GM19455 (cell line): ENCODE data around the gene FAM9B.
"Not testable (repeated sequence)": the region's sequence is repeated elsewhere in the genome, so short reads cannot be mapped to it uniquely, and the experiment has no call there.

Experiments
- ATAC-seq: cut with Tn5 transposase; IDR thresholded peaks from one replicate; pipeline ENCODE4 v1.9.1; 2021; ENCODE audit not compliant: unreplicated experiment

Gene FAM9B

DNA sequence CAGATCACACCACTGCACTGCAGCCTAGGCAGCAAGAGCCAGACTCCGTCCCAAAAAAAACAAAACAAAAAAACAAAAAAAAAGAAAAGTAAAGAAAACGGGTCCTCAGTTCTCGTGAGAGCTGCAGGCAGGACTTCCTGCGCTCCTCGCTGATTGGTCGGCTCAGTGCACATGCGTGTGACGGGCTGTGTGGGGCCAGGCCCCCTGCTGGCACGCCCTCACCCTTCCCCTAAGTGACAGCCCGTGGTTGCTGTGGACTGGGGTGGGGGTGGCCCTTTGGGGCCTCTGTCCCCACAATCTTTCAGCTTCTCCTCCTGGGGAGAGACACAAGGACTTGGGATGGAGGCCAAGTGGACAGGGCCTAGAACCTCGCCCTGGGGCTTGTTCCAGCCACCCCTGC is at the start of gene FAM9B:
Gene FAM9B, minus strand, starts transcription at position 139 of the 400 bp plus-strand sequence. CDS start 1,141 bp downstream, outside the sequence.
- ATAC-seq: no peak

DNA sequence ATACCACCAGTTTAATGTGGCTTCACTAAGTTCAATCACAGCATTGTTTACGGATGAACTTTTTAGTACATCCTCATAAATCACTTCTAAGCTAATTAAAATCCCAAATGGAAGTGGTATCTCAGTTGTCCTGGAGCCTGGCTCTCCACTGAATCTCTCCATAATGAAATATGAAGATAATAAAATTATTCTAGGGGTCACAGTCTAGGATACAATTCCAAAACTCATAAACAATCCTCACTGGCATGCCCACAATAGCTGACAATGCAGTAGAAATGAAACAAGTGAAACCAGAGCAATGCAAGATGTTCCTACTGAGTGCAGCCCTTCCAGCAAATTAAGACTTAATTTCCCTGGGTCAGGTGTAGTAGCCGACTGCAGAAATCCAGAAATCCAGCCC is 47.3 kb upstream of the FAM9B start:
- ATAC-seq: no peak

DNA sequence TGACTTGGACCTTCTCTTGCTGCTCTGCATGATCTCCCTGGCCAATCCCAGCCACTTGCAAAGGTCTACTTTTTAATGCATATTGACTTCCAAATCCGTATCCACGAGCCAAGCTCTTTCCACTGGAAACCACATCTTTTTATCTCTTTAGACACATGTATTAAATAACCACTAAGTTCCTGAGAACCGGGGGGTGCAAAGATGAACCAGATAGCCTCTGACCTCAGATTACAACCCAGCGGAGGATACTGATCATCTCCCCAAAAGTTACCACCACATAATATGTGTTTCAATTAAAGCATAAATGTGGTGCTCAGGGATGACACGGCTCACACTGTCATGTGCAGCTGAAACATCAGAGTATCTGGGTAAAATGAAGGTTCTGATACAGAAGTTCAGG is 40.4 kb upstream of the FAM9B start:
- no peak for ATAC-seq

DNA sequence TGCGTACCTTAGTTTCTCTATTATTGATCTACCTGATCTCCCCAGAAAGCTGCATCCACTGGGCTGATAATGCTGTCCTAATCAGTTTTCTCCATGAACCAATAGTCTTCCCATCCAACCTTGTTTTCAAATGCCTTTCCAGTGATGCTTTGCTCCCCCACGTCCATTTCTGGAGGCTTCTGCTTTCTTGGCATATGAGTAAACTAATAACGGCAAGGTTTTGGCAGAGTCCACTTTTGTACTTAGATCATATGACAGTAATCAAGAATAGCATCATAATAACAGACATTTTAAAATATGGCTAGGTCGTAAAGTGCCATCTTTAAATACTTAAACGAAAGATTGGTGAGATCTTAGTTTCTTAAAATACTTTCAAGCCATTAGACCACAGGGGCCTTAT is 38.4 kb upstream of the FAM9B start:
- ATAC-seq: no peak

DNA sequence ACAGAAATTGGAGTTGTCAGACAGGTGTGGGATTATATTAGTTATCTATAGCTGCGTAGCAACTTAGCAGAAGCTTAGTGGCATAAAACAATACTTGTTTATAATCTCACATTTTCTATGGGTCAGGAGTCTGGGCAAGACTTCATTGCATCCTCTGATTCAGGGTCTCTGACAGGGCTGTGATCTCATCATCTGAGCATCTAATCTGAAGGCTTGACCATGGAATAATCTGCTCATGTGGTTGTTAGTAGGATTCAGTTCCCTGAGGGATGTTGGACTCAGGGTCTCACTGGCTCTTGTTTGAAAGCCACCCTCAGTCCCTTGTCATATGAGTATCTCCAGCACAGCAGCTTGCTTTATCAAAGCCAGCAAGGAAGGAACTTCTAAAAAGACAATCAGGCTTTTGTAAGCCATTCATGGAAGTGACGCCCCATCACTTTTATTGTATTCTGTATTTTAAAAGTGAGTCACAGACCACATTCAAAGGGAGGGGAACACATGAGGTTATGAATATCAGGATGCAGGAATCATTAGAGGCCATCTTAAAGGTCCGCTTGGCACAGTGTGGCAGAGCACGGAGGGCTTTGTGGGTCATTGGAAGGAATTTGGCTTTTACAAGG is 37.2 kb upstream of the FAM9B start:
- ATAC-seq: no peak

DNA sequence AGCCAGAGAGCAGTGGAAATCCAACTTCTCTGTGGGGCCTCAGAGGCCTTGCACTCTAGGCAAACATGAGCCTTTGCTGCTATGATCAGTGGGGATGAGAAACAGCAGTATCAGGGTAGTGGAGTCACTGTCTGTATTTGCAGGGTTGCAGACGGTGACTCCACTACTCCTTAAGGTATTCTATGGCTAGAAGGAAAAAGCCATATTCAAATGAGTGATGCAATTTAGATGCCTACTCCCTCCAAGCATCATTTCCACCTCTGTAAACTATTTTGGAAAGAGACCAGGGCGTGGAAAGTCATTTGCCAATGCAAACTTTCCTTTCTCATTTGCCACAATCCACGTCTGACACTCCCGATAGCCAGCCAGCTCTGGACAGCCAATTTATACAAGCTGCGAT is 35.6 kb upstream of the FAM9B start:
- ATAC-seq: no peak

DNA sequence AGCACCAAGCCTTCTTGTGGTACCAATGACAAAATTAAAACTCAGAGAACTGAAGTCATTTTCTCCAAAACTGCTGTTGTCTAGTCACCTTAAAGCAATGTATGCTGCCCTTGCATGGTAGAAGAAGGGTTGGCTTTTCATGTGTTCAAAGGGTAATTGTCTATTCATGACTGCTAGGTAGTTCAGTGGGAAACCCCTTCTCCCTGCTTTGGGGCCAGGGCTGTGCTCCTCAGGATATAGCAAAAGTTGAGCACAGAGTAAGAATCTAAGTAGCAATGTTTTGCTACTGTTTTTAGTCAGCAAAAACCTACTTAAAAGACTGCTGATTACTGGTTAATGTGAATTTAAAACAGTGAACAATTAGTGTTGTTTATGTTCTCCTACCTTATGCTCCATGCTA is 30.8 kb upstream of the FAM9B start:
- ATAC-seq: no peak

DNA sequence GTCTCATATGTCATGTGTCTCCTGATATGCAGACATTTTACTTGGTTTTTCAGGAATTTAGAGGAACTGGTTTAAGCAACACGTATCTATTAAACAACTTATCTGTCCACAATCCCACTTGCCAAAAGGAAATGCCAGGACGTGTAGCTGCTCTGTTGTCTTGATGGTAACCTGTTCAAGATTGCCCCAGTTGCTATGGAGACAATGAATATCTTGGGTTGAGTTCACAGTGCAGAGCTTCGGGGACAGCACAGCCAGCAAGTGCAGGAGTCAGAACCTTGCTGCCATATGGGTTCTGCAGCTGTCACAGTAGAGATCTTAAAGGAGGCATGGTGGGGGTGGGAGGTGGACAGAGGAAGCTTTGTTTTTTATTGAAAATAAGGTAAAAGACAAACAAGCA is 28.7 kb upstream of the FAM9B start:
- ATAC-seq: no peak

DNA sequence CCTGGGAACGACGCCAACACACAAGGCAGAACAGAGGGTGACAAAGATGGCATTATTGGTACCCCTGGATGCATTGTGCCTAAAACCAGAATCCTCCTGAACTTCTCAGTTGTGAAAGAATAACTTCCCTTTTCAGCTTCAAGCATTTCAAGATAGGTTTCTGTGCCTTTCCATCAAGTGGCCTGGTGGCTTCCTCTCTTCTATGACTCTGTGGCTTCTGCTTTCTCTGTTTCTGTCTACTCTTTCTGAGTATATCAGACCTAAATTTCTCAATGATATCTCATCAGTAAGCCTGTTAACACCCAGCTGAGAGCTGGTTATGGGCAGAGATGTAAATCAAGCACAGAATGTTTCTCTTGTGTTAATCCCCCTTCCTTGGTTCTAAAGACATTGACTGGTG is 21.4 kb upstream of the FAM9B start:
- ATAC-seq: no peak

DNA sequence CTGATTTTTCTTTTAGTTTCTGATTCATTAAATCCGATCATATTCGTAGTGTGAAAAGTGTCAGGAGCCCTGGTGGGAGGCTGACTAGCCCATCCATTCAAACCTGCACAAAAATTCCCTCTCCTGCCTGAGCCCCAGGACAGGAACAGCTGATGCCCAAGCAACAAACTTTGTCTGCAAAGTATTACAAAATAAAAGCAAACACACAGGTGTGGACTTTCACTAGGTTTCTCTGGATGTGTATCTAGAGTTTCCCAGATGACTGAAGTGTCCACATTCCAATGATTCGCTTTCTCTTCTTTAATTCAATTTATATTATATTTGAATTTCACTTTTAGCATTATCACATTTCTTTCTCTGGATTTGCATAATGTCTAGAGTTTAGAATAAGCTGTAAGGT is 18.2 kb upstream of the FAM9B start:
- no peak for ATAC-seq

DNA sequence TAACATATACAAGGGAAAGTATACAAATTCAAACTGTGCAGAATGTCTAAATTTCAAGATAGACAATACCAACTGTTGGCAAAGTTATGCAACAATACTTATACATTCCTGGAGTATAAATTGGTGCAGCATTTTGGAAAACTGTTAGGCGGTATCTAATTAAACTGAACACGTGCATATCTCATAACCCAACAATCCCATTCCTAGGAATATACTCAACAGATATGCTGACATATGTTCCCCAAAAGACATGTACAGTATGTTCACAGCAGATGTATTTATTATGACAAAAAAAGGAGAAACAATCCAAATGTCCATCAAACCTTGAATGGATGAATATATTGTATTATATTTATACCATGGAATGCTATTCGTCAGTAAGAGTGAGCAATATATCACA is 16.4 kb upstream of the FAM9B start:
- ATAC-seq: no peak

DNA sequence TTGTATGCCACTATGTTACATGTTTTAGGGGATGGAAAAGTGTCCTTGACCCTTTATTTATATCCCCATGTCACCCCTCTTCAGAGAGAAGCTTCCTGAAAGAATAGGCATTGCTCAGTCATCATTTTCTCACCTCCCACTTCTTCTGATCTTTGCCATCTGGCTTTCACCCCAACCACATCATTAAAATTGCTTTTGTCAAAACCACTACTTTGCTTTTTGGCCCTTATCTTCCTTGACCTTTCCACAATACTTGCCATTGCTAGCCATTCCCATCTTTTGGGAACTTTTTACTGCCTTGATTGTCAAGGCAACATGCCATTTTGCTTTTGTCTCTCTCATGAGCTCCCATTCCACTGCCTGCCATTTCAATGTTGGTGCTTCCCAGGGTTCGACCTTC is 14.9 kb upstream of the FAM9B start:
- no peak for ATAC-seq

DNA sequence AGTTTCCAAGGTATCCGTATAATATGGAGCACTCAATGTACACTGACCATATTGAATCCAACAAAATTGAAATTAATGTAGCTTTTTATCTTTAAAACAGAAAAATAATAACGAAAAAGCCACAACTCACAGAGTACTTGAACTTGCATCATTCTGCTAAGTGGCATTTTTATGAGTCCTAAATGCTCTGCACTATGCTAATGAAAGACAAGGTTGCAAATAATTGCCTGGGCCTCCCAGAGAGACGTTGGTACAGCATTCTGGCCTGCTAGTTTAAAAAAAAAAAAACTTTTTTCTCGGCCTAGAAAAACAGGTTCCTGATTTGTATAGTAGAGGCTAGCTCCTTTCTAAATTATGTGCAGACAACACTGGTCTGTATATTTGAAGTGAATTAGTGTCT is 4.3 kb upstream of the FAM9B start:
- ATAC-seq: no peak

DNA sequence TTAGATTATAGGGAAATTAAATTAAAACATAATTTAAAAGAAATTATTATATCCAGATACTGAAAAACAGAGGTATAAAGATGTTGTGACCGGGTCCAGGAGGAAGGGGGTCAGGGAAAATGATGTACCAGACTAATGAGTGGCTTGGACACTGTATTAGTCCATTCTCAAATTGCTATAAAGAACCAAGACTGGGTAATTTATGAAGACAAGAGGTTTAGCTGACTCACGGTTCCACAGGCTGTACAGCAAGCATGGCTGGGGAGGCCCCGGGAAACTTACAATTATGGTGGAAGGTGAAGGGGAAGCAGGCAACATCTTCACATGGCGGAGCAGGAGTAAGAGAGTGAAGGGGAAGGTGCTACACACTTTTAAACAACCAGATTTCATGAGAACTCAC is 3.4 kb upstream of the FAM9B start:
- no peak for ATAC-seq

DNA sequence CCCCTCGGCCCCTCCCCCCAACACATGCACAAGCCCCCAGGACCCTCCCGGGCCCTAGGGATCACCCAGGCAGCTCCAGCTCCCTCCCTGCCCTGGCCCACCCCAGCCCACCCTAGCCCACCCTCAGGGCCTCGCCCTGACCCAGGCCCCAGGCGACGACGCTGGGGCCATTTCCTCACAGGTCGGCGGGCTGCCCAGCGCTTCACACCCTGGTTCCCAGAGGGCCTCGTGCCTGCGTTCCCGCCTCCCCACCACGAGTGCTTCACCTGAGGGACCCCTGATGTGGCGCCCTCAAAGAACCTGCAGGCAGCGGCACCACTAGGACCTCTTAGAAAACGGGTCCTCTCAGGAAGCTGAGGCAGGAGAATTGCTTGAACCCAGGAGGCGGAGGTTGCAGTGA is 341 bp downstream of the FAM9B start:
- no peak for ATAC-seq

DNA sequence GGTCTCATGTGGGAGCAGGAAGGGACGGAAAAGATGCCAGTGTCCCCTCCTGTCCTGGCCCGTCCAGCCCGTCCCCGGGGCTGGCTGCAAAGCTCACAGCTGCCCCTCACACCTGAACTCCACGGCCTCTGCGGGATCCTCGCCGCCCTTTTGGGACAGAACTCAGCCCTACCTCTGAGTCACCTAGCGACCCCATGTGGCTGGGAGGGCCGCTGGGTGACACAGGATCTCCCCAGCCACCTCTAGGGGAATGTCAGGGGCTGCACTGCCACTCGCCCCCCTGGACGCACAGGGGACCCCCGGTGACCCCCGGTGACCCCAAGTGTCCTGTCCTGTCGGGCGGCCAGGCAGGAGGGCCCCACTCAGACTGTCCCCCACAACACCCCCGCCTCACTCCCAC is 748 bp downstream of the FAM9B start:
- ATAC-seq: no peak

DNA sequence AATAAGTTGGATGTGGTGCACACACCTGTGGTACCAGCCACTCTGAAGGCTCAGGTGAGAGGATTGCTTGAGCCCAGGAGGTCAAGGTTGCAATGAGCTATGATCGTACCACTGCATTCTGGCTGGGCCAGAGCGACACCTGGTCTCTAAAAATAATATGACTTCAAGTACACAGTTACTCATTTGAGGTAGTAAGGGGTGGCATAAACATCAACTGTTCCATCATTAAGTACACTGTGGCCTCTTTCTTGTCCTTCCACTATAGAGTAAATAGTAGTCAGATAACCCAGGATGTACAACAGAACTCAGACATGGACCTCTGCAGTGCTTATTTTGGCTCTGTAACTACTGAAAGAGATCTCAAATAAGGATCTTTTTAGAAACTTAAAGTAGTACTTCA is 10.6 kb downstream of the FAM9B start:
- ATAC-seq: no peak

DNA sequence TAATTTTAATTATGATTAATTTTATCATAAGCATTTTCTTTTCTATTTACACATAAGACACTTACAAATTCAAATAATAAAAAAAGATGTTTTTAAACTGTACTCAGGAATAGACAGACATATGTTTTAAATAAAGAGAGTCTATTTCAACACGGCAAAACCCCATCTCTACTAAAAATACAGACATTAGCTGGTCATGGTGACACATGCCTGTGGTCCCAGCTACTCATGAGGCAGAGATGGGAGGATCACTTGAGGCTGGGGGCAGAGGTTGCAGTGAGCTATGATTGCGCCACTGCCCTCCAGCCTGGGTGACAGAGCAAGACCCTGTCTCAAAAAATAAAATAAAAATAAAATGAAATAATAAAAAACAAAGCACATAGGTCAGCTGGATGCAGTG is 14.8 kb downstream of the FAM9B start:
- no peak for ATAC-seq

DNA sequence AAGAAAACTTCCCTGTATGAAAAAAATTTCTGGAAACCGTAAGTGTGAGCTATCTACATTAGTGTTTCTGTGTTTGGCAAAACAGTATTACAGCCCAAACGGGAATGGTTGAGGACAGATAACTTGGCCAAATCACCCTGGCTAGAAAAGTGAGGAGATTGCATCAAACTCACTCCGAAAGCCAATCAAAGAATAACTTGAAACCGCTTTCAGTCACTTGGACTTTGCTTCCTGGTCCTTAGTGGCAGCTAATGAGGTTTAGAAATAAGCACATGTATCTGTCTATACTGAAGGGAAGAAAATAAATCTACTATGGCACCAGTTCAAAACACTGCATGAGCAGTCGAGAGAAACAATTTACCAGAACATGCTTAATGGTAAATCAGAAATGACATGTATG is 15.6 kb downstream of the FAM9B start:
- not testable (repeated sequence) for ATAC-seq

DNA sequence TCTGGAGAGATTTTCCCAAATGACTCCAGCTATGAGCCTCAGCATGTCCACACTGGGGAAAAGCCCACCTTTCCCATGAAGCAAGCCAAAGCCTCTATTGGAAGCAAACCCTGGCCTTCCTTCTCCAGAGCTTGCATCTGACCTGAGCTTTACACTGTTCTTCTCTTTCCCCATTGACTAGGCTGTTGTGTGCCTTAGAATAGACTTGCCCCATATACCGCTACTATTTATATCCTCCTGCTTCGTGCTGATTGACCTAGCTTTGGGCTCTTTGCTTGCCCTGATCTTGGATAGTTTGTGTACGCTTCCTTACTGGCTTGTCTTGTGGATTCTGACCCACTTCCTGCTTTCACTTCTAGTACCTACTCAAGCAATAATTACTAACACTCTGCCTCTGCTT is 30.9 kb downstream of the FAM9B start:
- ATAC-seq: no peak

DNA sequence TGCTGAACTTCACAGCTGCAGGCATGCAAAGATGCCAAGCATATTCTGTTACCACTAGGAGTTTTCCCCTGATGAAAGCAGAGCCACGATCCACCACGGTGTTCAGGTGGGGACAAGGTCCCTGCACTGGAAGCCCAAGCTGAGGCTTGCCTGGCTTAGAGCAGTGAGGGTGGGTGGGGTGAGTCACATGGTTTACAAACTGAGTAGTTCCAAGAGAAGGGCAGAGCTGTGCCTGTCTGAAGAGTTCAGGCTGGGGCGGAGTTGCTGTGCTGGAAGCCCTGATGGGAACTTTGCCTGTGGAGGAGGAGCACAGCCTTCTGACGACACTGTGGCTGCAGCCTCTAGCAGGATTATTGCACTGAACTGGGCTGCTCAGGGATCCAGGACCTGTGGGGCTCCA is 45.5 kb downstream of the FAM9B start:
- ATAC-seq: no peak

DNA sequence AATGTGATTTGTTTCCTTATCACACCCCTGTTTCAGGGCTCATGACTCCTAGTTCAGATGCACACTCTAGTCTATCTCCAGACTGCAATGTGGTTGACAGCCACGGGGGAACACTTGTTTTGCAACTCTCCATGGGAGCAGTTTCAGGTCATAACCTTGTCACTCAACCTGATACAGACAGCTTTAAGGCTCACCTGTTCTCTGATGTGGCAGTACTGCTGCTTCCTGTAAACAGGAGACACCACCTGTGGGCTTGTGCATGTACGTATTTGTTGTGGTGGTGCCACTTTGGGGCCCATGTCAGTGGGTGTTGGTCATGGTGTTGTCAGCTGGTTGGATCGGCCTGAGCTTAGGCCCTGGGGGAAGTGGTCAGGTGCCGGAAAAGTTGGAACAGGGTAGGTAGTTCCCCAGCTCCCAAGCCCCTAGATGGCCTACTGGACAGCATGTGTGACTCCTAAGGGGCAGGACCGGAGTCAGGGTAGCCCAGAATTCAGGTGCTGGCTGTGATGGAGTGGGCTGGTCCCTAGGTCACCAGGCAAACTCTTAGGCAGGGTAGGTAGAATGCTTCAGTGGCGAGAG is 46.2 kb downstream of the FAM9B start:
- ATAC-seq: no peak

DNA sequence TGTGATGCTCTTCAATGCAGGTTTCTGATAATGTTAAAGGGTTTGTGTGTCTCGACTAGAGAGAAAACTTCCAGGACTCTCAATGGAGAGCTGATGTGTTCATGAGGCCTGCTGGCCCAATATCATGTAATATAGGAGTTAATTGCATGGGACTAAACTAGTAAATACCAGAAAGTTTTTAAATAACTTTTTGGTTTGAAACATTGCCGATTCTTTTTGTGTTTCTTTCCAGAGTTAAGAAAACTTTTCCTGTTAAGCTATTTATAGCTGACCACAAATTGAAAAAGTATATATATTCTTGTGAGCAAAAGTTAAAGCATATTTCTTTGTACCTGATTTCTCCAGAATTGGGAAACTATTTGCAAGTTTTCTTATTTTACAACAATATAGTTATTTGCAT is 49.7 kb downstream of the FAM9B start:
- ATAC-seq: no peak
